K562 (cell line): ENCODE data around the gene NRXN3. TPM values are rescaled to one million over a fixed set of nuclear protein-coding genes. Genes with fewer than 3 reads are reported as not detected.

Source experiments
- ATAC-seq: fragments of 200-7000 bp; cut with Tn5 transposase; 3 replicates; pipeline ENCODE4 v1.9.1; 2020; ENCODE audit warnings: moderate library complexity
- BruUV-seq: library from RNA; stranded (reverse); fragments of 400-500 nt; replicated peaks from 2 replicates; lab custom pipeline; 2021; lab: Mats Ljungman, UMichigan
- CTCF ChIA-PET: fragments of 300-600 bp; formaldehyde crosslinking; extraction: SDS; loops from one replicate; lab custom pipeline; 2021; ENCODE audit warnings: low intra/inter-chr PET ratio; lab: Yijun Ruan, JAX
- POLR2A ChIA-PET: fragments of 300-600, 350-650 bp; sonication (Branson Sonifier 250); formaldehyde crosslinking; extraction: SDS; loops from one replicate; lab custom pipeline; 2021; ENCODE audit warnings: antibody characterized with exemption, inconsistent platforms; lab: Yijun Ruan, JAX
- DNase-seq, 4 experiments: peaks; one replicate each; pipeline versions ENCODE4 v3.0.0 to v3.0.0-alpha.2; 2011 to 2018; ENCODE audit warnings: low spot score in 3 of 4, mixed read lengths in 3 of 4; ENCODE audit errors: extremely low read depth in 1 of 4
- FAIRE-seq: peaks from 2 replicates; lab custom pipeline; 2011; peaks lifted over from hg19 to GRCh38; lab: Jason Lieb, UNC
- H2AFZ ChIP-seq: 2 replicates; pipeline ENCODE4 v1.6.0; 2011; ENCODE audit warnings: low read depth, low read length, control low read depth, inconsistent platforms
- H3K27ac ChIP-seq: fragments of 200-600 bp; 3 replicates; pipeline ENCODE4 v1.8.0; 2011; ENCODE audit warnings: low read depth, mild to moderate bottlenecking, control low read depth, inconsistent platforms, low read length, moderate library complexity, mixed read lengths; ENCODE audit errors: extremely low read depth
- H3K27me3 ChIP-seq, 2 experiments: fragments of 300-600 bp in 1 of 2; 2 replicates in 1 of 2; 3 replicates in 1 of 2; pipeline versions ENCODE4 v1.6.0 to v1.8.0; 2011; ENCODE audit warnings: inconsistent platforms in 2 of 2, low read length in 2 of 2, mild to moderate bottlenecking in 1 of 2, mixed read lengths in 1 of 2, moderate library complexity in 1 of 2; ENCODE audit not compliant: control insufficient read depth in 2 of 2, insufficient read depth in 2 of 2
- H3K36me3 ChIP-seq: fragments of 300-600 bp; 3 replicates; pipeline ENCODE4 v1.8.0; 2011; ENCODE audit warnings: mild to moderate bottlenecking, low read length, inconsistent platforms; ENCODE audit not compliant: control insufficient read depth, insufficient read depth
- H3K4me1 ChIP-seq, 2 experiments: fragments of 200-600 bp in 1 of 2; replicated peaks in 1 of 2; 2 replicates in 1 of 2; 3 replicates in 1 of 2; pipeline versions ENCODE4 v1.5.1 to v1.8.0; 2011; ENCODE audit warnings: inconsistent platforms in 2 of 2, low read length in 2 of 2, mild to moderate bottlenecking in 1 of 2, mixed read lengths in 1 of 2, moderate library complexity in 1 of 2; ENCODE audit not compliant: control insufficient read depth in 2 of 2, insufficient read depth in 2 of 2
- H3K4me2 ChIP-seq: 2 replicates; pipeline ENCODE4 v1.6.1; 2011; ENCODE audit warnings: low read length, control low read depth, inconsistent platforms, mixed read lengths; ENCODE audit not compliant: insufficient read depth
- H3K4me3 ChIP-seq: fragments of 200-600 bp; sonication (generic), shearing (Covaris generic); 2 replicates; pipeline ENCODE4 v1.5.1; 2016; ENCODE audit warnings: control low read depth, inconsistent platforms
- H3K79me2 ChIP-seq: fragments of 200-600 bp; 3 replicates; pipeline ENCODE4 v1.8.0; 2011; ENCODE audit warnings: low read length, inconsistent platforms; ENCODE audit not compliant: control insufficient read depth, insufficient read depth
- H3K9ac ChIP-seq, 2 experiments: 2 replicates each; pipeline versions ENCODE4 v1.6.0 to v1.6.1; 2011; ENCODE audit warnings: low read depth in 2 of 2, low read length in 2 of 2, control low read depth in 1 of 2, inconsistent platforms in 1 of 2, mild to moderate bottlenecking in 1 of 2, mixed read lengths in 1 of 2; ENCODE audit not compliant: insufficient read depth in 1 of 2
- H3K9me1 ChIP-seq: one replicate; pipeline ENCODE4 v1.6.0; 2011; ENCODE audit warnings: inconsistent platforms, mild to moderate bottlenecking, low read length, moderate library complexity; ENCODE audit not compliant: control insufficient read depth, insufficient read depth
- H3K9me3 ChIP-seq: replicated peaks from 2 replicates; pipeline ENCODE4 v1.5.1; 2011; ENCODE audit warnings: low read depth, low read length, inconsistent platforms; ENCODE audit not compliant: control insufficient read depth, insufficient read depth
- H4K20me1 ChIP-seq: replicated peaks from 2 replicates; pipeline ENCODE4 v1.6.1; 2011; ENCODE audit warnings: low read length, inconsistent platforms, mixed read lengths; ENCODE audit not compliant: control insufficient read depth, insufficient read depth
- CBFA2T2 ChIP-seq: fragments of 450-650 bp; conservative IDR thresholded peaks from 2 replicates; pipeline ENCODE4 v1.6.1; 2017; ENCODE audit warnings: mild to moderate bottlenecking
- FOXM1 ChIP-seq, 2 experiments: fragments of 450-650 bp in 1 of 2; sonication (generic) in 1 of 2; formaldehyde crosslinking in 1 of 2; IDR thresholded peaks; 2 replicates each; pipeline versions ENCODE4 v1.6.1 to v1.9.0; 2017 to 2022; ENCODE audit warnings: low read depth in 2 of 2, mild to moderate bottlenecking in 2 of 2, missing genetic modification reagents in 1 of 2, moderate library complexity in 1 of 2
- GATA2 ChIP-seq: sonication (generic); formaldehyde crosslinking; IDR thresholded peaks from 2 replicates; pipeline ENCODE4 v1.4.0; 2020; ENCODE audit warnings: mild to moderate bottlenecking, missing genetic modification reagents
- HDAC2 ChIP-seq: fragments of 450-650 bp; IDR thresholded peaks from 2 replicates; pipeline ENCODE4 v1.6.1; 2016; ENCODE audit warnings: mild to moderate bottlenecking
- HNRNPK ChIP-seq: fragments of 200-400 bp; formaldehyde crosslinking; IDR thresholded peaks from one replicate; pipeline ENCODE4 v1.6.1; 2018; ENCODE audit warnings: mild to moderate bottlenecking, low read depth, low read length; ENCODE audit not compliant: poor library complexity, severe bottlenecking
- MECOM ChIP-seq: fragments of 250-450 bp; sonication (Bioruptor Pico); IDR thresholded peaks from 2 replicates; pipeline ENCODE4 v1.8.0; 2022; ENCODE audit warnings: inconsistent platforms
- NFIC ChIP-seq: fragments of 450-650 bp; IDR thresholded peaks from 2 replicates; pipeline ENCODE4 v1.6.1; 2017; ENCODE audit warnings: mild to moderate bottlenecking, inconsistent platforms
- NFYB ChIP-seq: IDR thresholded peaks from 2 replicates; pipeline ENCODE4 v1.6.1; 2011; ENCODE audit warnings: mild to moderate bottlenecking, moderate library complexity; ENCODE audit not compliant: insufficient read length; ENCODE audit errors: extremely low read depth
- POLR2B ChIP-seq: fragments of 450-650 bp; IDR thresholded peaks from 2 replicates; pipeline ENCODE4 v1.6.1; 2018; ENCODE audit warnings: low read depth; ENCODE audit not compliant: partially characterized antibody
- PPARD ChIP-seq: fragments of 250-450 bp; sonication (Bioruptor Pico); IDR thresholded peaks from 2 replicates; pipeline ENCODE4 v1.8.0; 2022; ENCODE audit warnings: inconsistent platforms, mild to moderate bottlenecking, moderate library complexity
- PTBP1 ChIP-seq: fragments of 200-400 bp; formaldehyde crosslinking; IDR thresholded peaks from 2 replicates; pipeline ENCODE4 v1.6.1; 2017; ENCODE audit warnings: low read depth, low read length
- RBM17 ChIP-seq: fragments of 200-400 bp; formaldehyde crosslinking; IDR thresholded peaks from 2 replicates; pipeline ENCODE4 v1.6.1; 2017; ENCODE audit warnings: low read depth, mild to moderate bottlenecking, low read length, borderline replicate concordance
- RNF2 ChIP-seq: sonication (generic); IDR thresholded peaks from 2 replicates; pipeline ENCODE4 v1.6.1; 2016
- TSC22D4 ChIP-seq: fragments of 450-650 bp; IDR thresholded peaks from 2 replicates; pipeline ENCODE4 v1.6.1; 2016; ENCODE audit warnings: missing genetic modification characterization, missing biosample characterization, control low read depth
- XRCC3 ChIP-seq: fragments of 450-650 bp; IDR thresholded peaks from 2 replicates; pipeline ENCODE4 v1.6.1; 2017; ENCODE audit warnings: mild to moderate bottlenecking, moderate library complexity
- ZFPM2 ChIP-seq: fragments of 250-450 bp; sonication (Bioruptor Pico); IDR thresholded peaks from 2 replicates; pipeline ENCODE4 v1.5.1; 2022; ENCODE audit warnings: mild to moderate bottlenecking
- ZNF146 ChIP-seq: IDR thresholded peaks from one replicate; pipeline ENCODE4 v1.6.1; 2018; ENCODE audit warnings: missing compliant biosample characterization; ENCODE audit not compliant: unreplicated experiment
- ZNF445 ChIP-seq: fragments of 250-450 bp; sonication (Bioruptor Pico); IDR thresholded peaks from 2 replicates; pipeline ENCODE4 v1.4.0; 2020; ENCODE audit warnings: low read depth, mild to moderate bottlenecking, moderate library complexity
- WGBS: fragments of 100-300 bp; shearing (Covaris generic); methylation state at CpG from one replicate; pipeline ENCODE4 v1.1.6; 2016; ENCODE audit warnings: low coverage, mixed read lengths; ENCODE audit not compliant: insufficient coverage; ENCODE audit errors: missing lambda C conversion rate; 5-methylcytosine and 5-hydroxymethylcytosine counted together
- in situ Hi-C: fragments of 300-500 bp; cut with MboI; formaldehyde crosslinking; loops from 4 replicates; pipeline ENCODE4 v1.15.0; 2018; ENCODE audit warnings: inconsistent platforms, mixed read lengths
- intact Hi-C: fragments of 100-400 bp; cut with micrococcal nuclease; formaldehyde crosslinking; loops from 2 replicates; pipeline ENCODE4 v1.14.2; 2022
- polyA plus RNA-seq, 8 experiments: library from polyadenylated mRNA; depleted of rRNA in 4 of 8; stranded (reverse) in 5 of 8; unstranded in 3 of 8; fragments of >200 nt; fragmentation: Nextera tagmentation in 2 of 8; fragmentation: Illumina TruSeq in 1 of 8; extraction: Ambion mirVana in 2 of 8; extraction: Trizol in 1 of 8; gene quantifications; 2 replicates each; pipeline versions ENCODE4 v1.2.1 to v1.2.3, GENCODE V29; 2011 to 2014; ENCODE audit warnings: inconsistent platforms in 1 of 8, missing spikeins in 1 of 8
- total RNA-seq, 7 experiments: library from RNA; depleted of rRNA in 6 of 7; stranded (reverse); fragments of >200 nt in 6 of 7; fragmentation: Illumina TruSeq in 2 of 7; extraction: Trizol in 2 of 7; gene quantifications; 2 replicates each; pipeline versions ENCODE4 v1.2.1 to v1.2.3, GENCODE V29; 2011 to 2021; ENCODE audit warnings: low replicate concordance in 1 of 7
- TF ChIP-seq, protein P1 (sequence below): sonication (generic); formaldehyde crosslinking; IDR thresholded peaks from 2 replicates; pipeline ENCODE4 v1.8.1; 2023; ENCODE audit warnings: missing genetic modification reagents, mild to moderate bottlenecking, borderline replicate concordance

Gene NRXN3
- total and polyA plus RNA-seq, 9 of the 15 experiments (the other 6 are each of a cell fraction or from before 2014, with no cell fraction given) = 0.09 TPM; not detected in 8

DNA sequence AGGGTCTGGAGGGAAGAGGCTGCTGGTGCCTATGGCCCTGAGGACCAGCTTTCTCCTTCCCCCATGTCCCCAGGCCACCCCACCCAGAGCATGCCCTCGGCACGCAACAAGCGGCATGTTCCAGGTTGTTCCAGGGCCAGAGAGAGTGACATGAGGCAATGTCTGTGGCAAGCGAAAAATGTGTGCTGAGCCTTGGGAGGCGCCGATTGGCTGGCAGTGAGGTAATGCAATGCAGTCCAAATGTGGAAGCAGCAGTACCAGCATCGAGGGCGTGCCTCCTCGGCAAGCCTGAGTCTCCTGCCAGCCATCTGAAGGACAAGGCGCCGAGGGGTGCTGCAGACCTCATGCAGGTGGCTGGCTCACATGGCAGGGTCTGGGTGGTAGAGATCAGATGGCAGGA is 423.8 kb downstream of the NRXN3 start:
- Histone ChIP-seq H3K9me1 (no peaks in the 10 kb centered on the region), H3K79me2 (no peaks in the 10 kb centered on the region), H3K9ac (no peak overlapping the region), H3K27me3 (no peaks in the 10 kb centered on the region), H3K9me3 (no peaks in the 10 kb centered on the region), H3K27ac (no peak overlapping the region), H3K4me3 (no peak overlapping the region), H4K20me1 (no peaks in the 10 kb centered on the region), H2AFZ (no peak overlapping the region), H3K4me1 (no peaks in the 10 kb centered on the region), H3K4me2 (no peak overlapping the region), H3K36me3 (no peaks in the 10 kb centered on the region)
- CTCF ChIA-PET = no interaction called here
- ATAC-seq (no peak), FAIRE-seq (no peak), DNase-seq (no peak)
- intact Hi-C loops = loop anchor here (10.0 kb wide), 2 partner anchors 149 to 569 kb away; no protein-coding TSS in a partner anchor
- no TSS peak for BruUV-seq
- TF ChIP-seq NFYB = no peak
- TF ChIP-seq RBM17 = no peak
- TF ChIP-seq XRCC3 = no peak
- no peak for TF ChIP-seq MECOM (CRISPR knock-in tag)
- no peak for TF ChIP-seq NFIC
- no peak for TF ChIP-seq RNF2
- no peak for TF ChIP-seq PTBP1
- TF ChIP-seq FOXM1 (IDR thresholded peaks at IDR 0.05; ENCODE audit: low read depth) = no peak
- no peak for TF ChIP-seq FOXM1 (CRISPR knock-in tag; IDR thresholded peaks at IDR 0.05; ENCODE audit: low read depth)
- no peak for TF ChIP-seq HNRNPK
- TF ChIP-seq, protein P1, sequence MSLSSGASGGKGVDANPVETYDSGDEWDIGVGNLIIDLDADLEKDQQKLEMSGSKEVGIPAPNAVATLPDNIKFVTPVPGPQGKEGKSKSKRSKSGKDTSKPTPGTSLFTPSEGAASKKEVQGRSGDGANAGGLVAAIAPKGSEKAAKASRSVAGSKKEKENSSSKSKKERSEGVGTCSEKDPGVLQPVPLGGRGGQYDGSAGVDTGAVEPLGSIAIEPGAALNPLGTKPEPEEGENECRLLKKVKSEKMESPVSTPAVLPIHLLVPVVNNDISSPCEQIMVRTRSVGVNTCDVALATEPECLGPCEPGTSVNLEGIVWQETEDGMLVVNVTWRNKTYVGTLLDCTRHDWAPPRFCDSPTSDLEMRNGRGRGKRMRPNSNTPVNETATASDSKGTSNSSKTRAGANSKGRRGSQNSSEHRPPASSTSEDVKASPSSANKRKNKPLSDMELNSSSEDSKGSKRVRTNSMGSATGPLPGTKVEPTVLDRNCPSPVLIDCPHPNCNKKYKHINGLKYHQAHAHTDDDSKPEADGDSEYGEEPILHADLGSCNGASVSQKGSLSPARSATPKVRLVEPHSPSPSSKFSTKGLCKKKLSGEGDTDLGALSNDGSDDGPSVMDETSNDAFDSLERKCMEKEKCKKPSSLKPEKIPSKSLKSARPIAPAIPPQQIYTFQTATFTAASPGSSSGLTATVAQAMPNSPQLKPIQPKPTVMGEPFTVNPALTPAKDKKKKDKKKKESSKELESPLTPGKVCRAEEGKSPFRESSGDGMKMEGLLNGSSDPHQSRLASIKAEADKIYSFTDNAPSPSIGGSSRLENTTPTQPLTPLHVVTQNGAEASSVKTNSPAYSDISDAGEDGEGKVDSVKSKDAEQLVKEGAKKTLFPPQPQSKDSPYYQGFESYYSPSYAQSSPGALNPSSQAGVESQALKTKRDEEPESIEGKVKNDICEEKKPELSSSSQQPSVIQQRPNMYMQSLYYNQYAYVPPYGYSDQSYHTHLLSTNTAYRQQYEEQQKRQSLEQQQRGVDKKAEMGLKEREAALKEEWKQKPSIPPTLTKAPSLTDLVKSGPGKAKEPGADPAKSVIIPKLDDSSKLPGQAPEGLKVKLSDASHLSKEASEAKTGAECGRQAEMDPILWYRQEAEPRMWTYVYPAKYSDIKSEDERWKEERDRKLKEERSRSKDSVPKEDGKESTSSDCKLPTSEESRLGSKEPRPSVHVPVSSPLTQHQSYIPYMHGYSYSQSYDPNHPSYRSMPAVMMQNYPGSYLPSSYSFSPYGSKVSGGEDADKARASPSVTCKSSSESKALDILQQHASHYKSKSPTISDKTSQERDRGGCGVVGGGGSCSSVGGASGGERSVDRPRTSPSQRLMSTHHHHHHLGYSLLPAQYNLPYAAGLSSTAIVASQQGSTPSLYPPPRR (CRISPR knock-in tag) = no peak
- no peak for TF ChIP-seq HDAC2
- no peak for TF ChIP-seq ZNF146 (CRISPR knock-in tag)
- no peak for TF ChIP-seq ZNF445 (CRISPR knock-in tag)
- TF ChIP-seq CBFA2T2 = no peak
- TF ChIP-seq PPARD (CRISPR knock-in tag) = no peak
- no peak for TF ChIP-seq TSC22D4 (tag)
- TF ChIP-seq POLR2B = no peak
- no peak for TF ChIP-seq ZFPM2 (CRISPR knock-in tag)
- no peak for TF ChIP-seq GATA2
- POLR2A ChIA-PET = no interaction called here
- in situ Hi-C loops = loop anchor here (25.0 kb wide), 2 partner anchors 582 to 932 kb away; no protein-coding TSS in a partner anchor
- WGBS = 1% methylated on average over 9 of the region's 11 CpGs
